HepG2 (cell line): ENCODE results near the gene CRYM. TPM values are rescaled to one million over a fixed set of nuclear protein-coding genes. Genes with fewer than 3 reads are reported as not detected.
A peak's percentile ranks its signal among the peaks of the same experiment; 100 is the strongest.

ENCODE experiments used
- ATAC-seq: fragments of 200-7000 bp; cut with Tn5 transposase; 3 replicates; pipeline ENCODE4 v1.9.1; 2020; ENCODE audit warnings: mild to moderate bottlenecking, moderate library complexity
- BruUV-seq: library from RNA; stranded (reverse); fragments of 400-500 nt; replicated peaks from 2 replicates; lab custom pipeline; 2021; lab: Mats Ljungman, UMichigan
- CTCF ChIA-PET: fragments of 300-600 bp; formaldehyde crosslinking; extraction: SDS; loops from one replicate; lab custom pipeline; 2021; ENCODE audit warnings: low total read pairs, inconsistent platforms, low intra/inter-chr PET ratio; lab: Yijun Ruan, JAX
- POLR2A ChIA-PET: fragments of 350-600 bp; sonication (Branson Sonifier 250); formaldehyde crosslinking; loops from one replicate; lab custom pipeline; 2020; ENCODE audit warnings: antibody characterized with exemption, inconsistent platforms; lab: Yijun Ruan, JAX
- DNase-seq: peaks from one replicate; pipeline ENCODE4 v3.0.0-alpha.2; 2015; ENCODE audit warnings: low spot score
- FAIRE-seq: peaks from 3 replicates; lab custom pipeline; 2011; peaks lifted over from hg19 to GRCh38; lab: Jason Lieb, UNC
- H2AFZ ChIP-seq: one replicate; pipeline ENCODE4 v1.6.1; 2011; ENCODE audit warnings: low read length, inconsistent platforms
- H3K27ac ChIP-seq: fragments of 300-600 bp; 3 replicates; pipeline ENCODE4 v1.8.0; 2011; ENCODE audit warnings: mixed run types, mild to moderate bottlenecking, mixed read lengths, low read length, inconsistent platforms; ENCODE audit not compliant: insufficient read depth; ENCODE audit errors: extremely low read length
- H3K27me3 ChIP-seq, 2 experiments: fragments of 200-600 bp in 1 of 2; 2 replicates in 1 of 2; 3 replicates in 1 of 2; pipeline versions ENCODE4 v1.6.0 to v1.8.0; 2011; ENCODE audit warnings: low read length in 2 of 2, mild to moderate bottlenecking in 2 of 2, moderate library complexity in 2 of 2, inconsistent platforms in 1 of 2; ENCODE audit not compliant: insufficient read depth in 2 of 2, control insufficient read depth in 1 of 2
- H3K36me3 ChIP-seq, 2 experiments: fragments of 200-600 bp in 1 of 2; replicated peaks in 1 of 2; 2 replicates in 1 of 2; 3 replicates in 1 of 2; pipeline versions ENCODE4 v1.5.1 to v1.8.0; 2011; ENCODE audit warnings: low read length in 2 of 2, inconsistent platforms in 1 of 2; ENCODE audit not compliant: insufficient read depth in 2 of 2, control insufficient read depth in 1 of 2
- H3K4me1 ChIP-seq: 2 replicates; pipeline ENCODE4 v1.5.1; 2012; ENCODE audit warnings: low read length, inconsistent platforms; ENCODE audit not compliant: insufficient read depth
- H3K4me2 ChIP-seq: 2 replicates; pipeline ENCODE4 v1.6.0; 2011; ENCODE audit warnings: low read depth, low read length, inconsistent platforms
- H3K4me3 ChIP-seq, 3 experiments: fragments of 200-600 bp in 1 of 3; sonication (generic), shearing (Covaris generic) in 1 of 3; replicated peaks in 1 of 3; 2 replicates each; pipeline ENCODE4 v1.5.1; 2011 to 2016; ENCODE audit warnings: low read length in 3 of 3, inconsistent platforms in 2 of 3, low read depth in 2 of 3, mild to moderate bottlenecking in 2 of 3, control low read depth in 1 of 3, mixed read lengths in 1 of 3; ENCODE audit not compliant: insufficient read depth in 1 of 3
- H3K79me2 ChIP-seq: one replicate; pipeline ENCODE4 v1.6.1; 2011; ENCODE audit warnings: low read length, inconsistent platforms; ENCODE audit not compliant: insufficient read depth
- H3K9ac ChIP-seq: 2 replicates; pipeline ENCODE4 v1.6.0; 2011; ENCODE audit warnings: mild to moderate bottlenecking, low read depth, low read length, inconsistent platforms; ENCODE audit not compliant: insufficient read depth
- H3K9me3 ChIP-seq: 2 replicates; pipeline ENCODE4 v1.5.1; 2012; ENCODE audit warnings: mild to moderate bottlenecking, low read length
- H4K20me1 ChIP-seq: 2 replicates; pipeline ENCODE4 v1.6.0; 2011; ENCODE audit warnings: inconsistent platforms, mild to moderate bottlenecking, low read length, moderate library complexity; ENCODE audit not compliant: insufficient read depth
- EZH2 ChIP-seq: conservative IDR thresholded peaks from 2 replicates; pipeline ENCODE4 v1.6.1; 2012; ENCODE audit warnings: mild to moderate bottlenecking, low read depth, low read length, moderate library complexity
- ZEB1 ChIP-seq: IDR thresholded peaks from 2 replicates; pipeline ENCODE4 v1.6.1; 2012; ENCODE audit warnings: mild to moderate bottlenecking, low read depth, inconsistent platforms; ENCODE audit not compliant: insufficient replicate concordance
- ZNF432 ChIP-seq: sonication (generic); formaldehyde crosslinking; IDR thresholded peaks from 2 replicates; pipeline ENCODE4 v1.5.0; 2020; ENCODE audit warnings: missing genetic modification reagents, mild to moderate bottlenecking, borderline replicate concordance
- ZNF564 ChIP-seq: sonication (generic); formaldehyde crosslinking; IDR thresholded peaks from 2 replicates; pipeline ENCODE4 v1.8.1; 2023; ENCODE audit warnings: mild to moderate bottlenecking, missing genetic modification reagents
- WGBS: methylation state at CpG from one replicate; pipeline ENCODE4 v1.1.6; 2017; ENCODE audit warnings: low lambda C conversion rate; 5-methylcytosine and 5-hydroxymethylcytosine counted together
- in situ Hi-C: cut with HindIII; loops from 2 replicates; pipeline ENCODE4 v1.10.0; 2017; ENCODE audit warnings: low pct_unique_long_range_greater_than_20kb; ENCODE audit not compliant: extremely low pct_ligation_motif_present
- intact Hi-C: fragments of 100-400 bp; cut with micrococcal nuclease; formaldehyde crosslinking; loops from one replicate; pipeline ENCODE4 v1.10.0; 2022; ENCODE audit not compliant: unreplicated experiment
- polyA plus RNA-seq, 8 experiments: library from polyadenylated mRNA; depleted of rRNA in 3 of 8; stranded (reverse) in 7 of 8; unstranded in 1 of 8; fragments of >200 nt; fragmentation: Illumina TruSeq in 4 of 8; extraction: Trizol in 4 of 8; gene quantifications; 2 replicates each; pipeline versions ENCODE4 v1.2.1 to v1.2.3, GENCODE V29; 2011 to 2016; ENCODE audit warnings: low read depth in 4 of 8, missing spikeins in 1 of 8, mixed read lengths in 1 of 8; ENCODE audit not compliant: insufficient read depth in 1 of 8
- total RNA-seq, 5 experiments: library from RNA; depleted of rRNA; stranded (reverse); fragments of >200 nt; fragmentation: Illumina TruSeq; extraction: Trizol; gene quantifications; 2 replicates each; pipeline ENCODE4 v1.2.3, GENCODE V29; 2016; ENCODE audit warnings: low read depth in 1 of 5

The CRYM gene
- total and polyA plus RNA-seq, 2 of the 13 experiments (the other 11 are each of a cell fraction or from before 2014, with no cell fraction given): 1.9 to 2.2 TPM

DNA sequence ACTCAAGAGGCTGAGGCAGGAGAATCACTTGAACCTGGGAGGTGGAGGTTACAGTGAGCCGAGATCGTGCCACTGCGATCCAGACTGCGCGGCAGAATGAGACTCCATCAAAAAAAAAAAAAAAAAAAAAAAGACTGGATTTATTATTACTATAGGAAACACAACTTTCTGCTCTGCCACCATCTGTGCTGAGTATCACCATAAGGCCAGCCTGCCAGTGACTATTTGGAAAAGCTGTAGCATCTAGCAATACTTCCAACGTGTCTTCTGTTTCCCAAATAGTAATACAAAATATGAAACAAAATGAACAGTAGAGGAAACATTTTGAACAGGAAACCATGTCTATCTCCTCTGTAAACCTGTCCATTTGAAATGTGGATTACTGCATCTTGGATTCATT is 43.6 kb upstream of the CRYM start:
- WGBS: 86% methylated on average over 6 of the region's 6 CpGs
- Histone ChIP-seq H3K27ac (no peak overlapping the region), H3K4me2 (no peak overlapping the region), H3K27me3 (no peaks in the 10 kb centered on the region), H3K4me3 (no peak overlapping the region), H3K4me1 (peaks cover 17% of the 10 kb centered on the region), H3K9me3 (no peaks in the 10 kb centered on the region), H3K79me2 (no peaks in the 10 kb centered on the region), H4K20me1 (no peaks in the 10 kb centered on the region), H3K9ac (no peak overlapping the region), H3K36me3 (no peaks in the 10 kb centered on the region; a peak in 1 of 5 replicates), H2AFZ (no peak overlapping the region)
- no peak for TF ChIP-seq ZEB1
- ChIA-PET CTCF (no interaction called here), POLR2A (no interaction called here)
- ATAC-seq (no peak), FAIRE-seq (no peak), DNase-seq (no peak)
- in situ Hi-C loops: loop anchor here (25.0 kb wide), 1 partner anchor 241 kb away; no protein-coding TSS in a partner anchor
- BruUV-seq: no TSS peak
- intact Hi-C loops: no loop called here

DNA sequence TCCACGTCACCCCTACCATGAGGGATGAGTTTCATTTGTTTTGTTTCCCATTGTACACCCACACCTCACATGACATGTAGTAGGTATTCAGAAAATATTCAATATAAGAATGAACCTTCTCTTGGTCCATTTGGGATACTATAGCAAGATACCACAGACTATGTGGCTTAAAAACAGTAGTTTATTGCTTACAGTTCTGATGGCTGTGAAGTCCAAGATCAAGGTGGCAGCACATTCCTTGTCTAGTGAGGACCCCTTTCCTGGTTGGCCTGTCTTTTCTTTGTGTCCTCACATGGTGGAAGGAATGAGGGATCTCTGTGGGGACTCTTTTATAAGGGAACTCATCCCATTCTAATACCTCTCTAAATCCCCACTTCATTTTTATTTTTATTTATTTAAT is 36.2 kb upstream of the CRYM start:
- Histone ChIP-seq H3K9me3 (no peaks in the 10 kb centered on the region), H3K79me2 (no peaks in the 10 kb centered on the region), H3K36me3 (no peaks in the 10 kb centered on the region; a peak in 2 of 5 replicates), H3K4me2 (no peak overlapping the region), H2AFZ (no peak overlapping the region), H3K4me3 (no peak overlapping the region), H4K20me1 (no peaks in the 10 kb centered on the region), H3K27me3 (no peaks in the 10 kb centered on the region), H3K9ac (no peak overlapping the region)
- 90% methylated on average over 1 of the region's 1 CpG for WGBS
- ATAC-seq (no peak), DNase-seq (no peak), FAIRE-seq (no peak)
- in situ Hi-C loops (loop anchor here (25.0 kb wide), 1 partner anchor 248 kb away; no protein-coding TSS in a partner anchor), intact Hi-C loops (no loop called here)
- POLR2A ChIA-PET: no interaction called here
- BruUV-seq: no TSS peak
- CTCF ChIA-PET: no interaction called here
- peak; percentile 91; the same call in 1 of the 2 replicates for TF ChIP-seq ZNF564 (CRISPR knock-in tag)
- no peak for TF ChIP-seq ZNF432 (CRISPR knock-in tag)
- TF ChIP-seq EZH2: no peak
- TF ChIP-seq, all 625 proteins: peak for 1
- no peak overlapping the region for H3K27ac ChIP-seq
- no peaks in the 10 kb centered on the region for H3K4me1 ChIP-seq
